DMS79 (cell line): ENCODE measurements around the gene CMIP.
"Not testable (repeated sequence)": the region's sequence is repeated elsewhere in the genome, so short reads cannot be mapped to it uniquely, and the experiment has no call there.

ENCODE experiments used
- DNase-seq: peaks from one replicate; lab custom pipeline; 2025; lab: John Stamatoyannopoulos, UW

The CMIP gene

GRCh38 chr16:81444448-81445121 lies at the start of gene CMIP:
TSS of gene CMIP (plus strand) at chr16:81444808.
- DNase-seq: no peak

- no peak for DNase-seq
Measured at GRCh38 chr16:81394966-81395655, 49.5 kb upstream of the CMIP start.

GRCh38 chr16:81397058-81397878 lies 47.3 kb upstream of the CMIP start:
- DNase-seq: no peak

GRCh38 chr16:81397879-81398520 lies 46.6 kb upstream of the CMIP start:
- no peak for DNase-seq

- no peak for DNase-seq
Measured at GRCh38 chr16:81399909-81400308, 44.7 kb upstream of the CMIP start.

DNA sequence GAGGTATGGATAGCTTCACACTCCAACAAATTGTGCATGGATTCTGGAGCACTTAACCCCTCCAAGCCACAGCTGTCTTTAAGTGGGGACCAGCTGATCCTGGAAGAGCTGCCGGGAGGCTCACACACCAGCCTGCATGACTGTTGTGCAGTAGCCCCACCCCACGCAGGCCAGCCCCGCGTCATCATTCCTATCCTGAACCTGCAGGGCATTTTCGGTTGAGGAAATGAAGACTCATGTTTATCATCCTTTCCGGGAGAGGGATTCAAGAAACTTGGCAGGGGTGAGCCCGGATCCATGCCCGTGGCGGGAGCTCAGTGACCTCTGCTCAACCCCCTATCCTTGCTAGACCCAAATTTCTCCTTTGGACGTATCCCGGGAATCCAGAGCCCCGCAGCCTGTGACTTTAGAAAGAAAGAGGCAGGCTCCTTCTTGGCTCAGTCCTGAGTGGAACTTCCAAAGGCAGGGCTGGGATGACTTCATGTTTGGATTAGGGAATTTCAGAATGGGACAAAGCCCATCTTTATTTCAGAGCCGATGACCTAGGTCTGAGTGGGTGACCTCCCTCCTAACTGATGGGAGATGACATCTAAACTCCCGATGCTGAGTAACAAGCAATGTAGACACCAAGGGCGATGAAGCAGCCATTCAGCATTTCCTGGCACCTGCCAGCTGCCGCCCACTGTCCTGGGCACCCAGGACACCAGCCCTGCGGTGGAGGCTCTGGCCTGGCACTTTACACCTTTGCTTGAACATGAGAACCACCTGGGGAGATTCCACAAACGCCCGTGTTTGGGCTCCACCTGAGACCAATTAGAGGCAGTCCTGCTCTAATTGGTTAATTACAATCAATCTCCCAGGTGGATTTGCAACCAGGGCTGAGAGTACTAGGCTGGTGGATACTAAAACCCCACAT lies 43.3 kb upstream of the CMIP start:
- DNase-seq: no peak

DNA sequence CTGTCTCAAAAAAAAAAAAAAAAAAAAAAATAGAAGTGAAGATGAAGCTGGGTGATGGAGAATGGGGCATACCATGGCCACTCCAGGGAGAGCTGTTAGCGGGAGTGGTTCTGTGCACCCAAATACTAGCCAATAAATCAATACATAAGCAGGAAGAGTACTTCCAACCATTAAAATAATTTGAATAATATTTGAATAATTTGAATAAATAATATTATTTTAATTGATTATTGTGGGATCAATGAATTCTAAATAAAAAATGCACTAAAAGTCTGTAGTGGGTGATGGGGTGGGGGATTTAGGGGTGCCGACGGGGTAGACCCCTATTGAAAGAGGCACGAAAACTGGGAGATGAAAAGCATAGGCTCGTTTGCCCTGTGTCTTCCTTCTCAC lies 41.4 kb upstream of the CMIP start:
- DNase-seq: no peak

DNA sequence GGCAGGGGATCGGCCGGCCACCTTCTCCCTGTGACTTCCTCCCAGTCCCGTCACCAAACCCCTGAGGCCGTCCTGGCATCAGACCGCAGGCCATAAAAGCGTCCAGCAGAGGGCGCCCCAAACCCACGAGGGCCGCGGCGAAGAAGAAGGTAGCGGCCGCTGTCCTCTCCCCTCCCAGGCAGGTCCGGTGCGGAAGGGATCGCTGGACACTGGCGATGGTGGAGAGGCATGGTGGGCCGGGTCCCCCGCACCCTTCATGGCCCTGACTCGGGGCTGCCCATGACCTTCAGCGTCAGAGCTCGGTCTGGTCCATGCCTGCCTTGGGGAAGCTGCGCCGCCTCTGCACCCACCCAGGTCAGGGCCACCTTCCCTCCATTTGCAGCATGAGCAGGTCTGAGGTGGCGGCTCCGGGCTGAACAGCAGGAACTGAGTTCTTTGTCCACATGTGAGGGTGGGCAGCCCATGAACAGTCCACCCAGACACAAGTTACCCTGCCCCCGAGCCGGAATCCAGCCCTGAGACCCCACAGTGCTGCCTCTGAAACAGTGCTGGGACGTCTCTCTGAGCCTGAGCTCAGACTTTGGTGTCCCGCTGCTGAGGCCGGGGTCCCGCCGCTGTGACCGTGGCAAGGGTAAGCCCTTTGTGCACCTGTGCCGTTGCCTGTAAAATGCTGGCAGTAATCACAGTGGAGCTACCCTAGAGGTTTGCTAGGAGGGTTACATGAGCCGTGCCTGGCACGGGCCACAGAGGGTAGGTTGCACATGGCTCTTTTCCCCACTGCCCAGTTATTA lies 40.8 kb upstream of the CMIP start:
- peak; percentile 2 for DNase-seq

DNA sequence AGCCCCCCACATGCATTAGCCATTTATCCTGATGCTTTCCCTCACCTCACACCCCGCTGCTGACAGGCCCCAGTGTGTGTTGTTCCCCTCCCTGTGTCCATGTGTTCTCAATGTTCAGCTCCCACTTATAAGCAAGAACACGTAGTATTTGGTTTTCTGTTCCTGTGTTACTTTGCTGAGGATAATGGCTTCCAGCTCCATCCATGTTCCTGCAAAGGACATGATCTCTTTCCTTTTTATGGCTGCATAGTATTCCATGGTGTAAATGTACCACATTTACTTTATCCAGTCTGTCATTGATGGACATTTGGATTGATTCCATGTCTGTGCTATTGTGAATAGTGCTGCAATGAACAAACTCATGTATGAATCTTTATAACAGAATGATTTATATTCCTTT lies 39.6 kb upstream of the CMIP start:
- DNase-seq: not testable (repeated sequence)

GRCh38 chr16:81405702-81406113 lies 38.9 kb upstream of the CMIP start:
- DNase-seq: no peak

DNA sequence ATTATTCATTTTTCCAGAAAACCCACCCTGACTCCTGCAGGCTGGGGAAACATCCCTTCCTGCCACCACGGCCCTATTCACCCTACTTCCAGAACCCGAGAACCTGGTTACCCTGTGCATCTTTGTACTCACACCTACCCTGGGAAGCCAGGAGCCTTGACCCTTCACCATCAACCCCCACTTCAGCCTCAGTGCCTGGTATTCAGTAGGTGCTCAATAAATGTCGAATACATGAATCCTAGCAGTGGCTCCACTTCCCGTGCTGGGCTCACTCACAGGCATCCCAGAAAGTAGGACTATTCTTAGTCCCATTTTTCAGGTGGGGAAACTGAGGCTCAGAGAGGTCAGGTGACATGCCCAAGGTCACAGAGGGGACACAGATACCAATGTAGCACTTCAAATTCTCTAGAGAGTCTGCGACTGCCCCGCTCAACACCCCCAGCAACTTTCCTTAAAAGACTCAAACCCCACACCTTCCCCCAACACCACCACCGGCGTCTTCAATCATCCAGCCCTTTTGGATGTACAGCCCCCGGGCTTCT lies 36.1 kb upstream of the CMIP start:
- no peak for DNase-seq

DNA sequence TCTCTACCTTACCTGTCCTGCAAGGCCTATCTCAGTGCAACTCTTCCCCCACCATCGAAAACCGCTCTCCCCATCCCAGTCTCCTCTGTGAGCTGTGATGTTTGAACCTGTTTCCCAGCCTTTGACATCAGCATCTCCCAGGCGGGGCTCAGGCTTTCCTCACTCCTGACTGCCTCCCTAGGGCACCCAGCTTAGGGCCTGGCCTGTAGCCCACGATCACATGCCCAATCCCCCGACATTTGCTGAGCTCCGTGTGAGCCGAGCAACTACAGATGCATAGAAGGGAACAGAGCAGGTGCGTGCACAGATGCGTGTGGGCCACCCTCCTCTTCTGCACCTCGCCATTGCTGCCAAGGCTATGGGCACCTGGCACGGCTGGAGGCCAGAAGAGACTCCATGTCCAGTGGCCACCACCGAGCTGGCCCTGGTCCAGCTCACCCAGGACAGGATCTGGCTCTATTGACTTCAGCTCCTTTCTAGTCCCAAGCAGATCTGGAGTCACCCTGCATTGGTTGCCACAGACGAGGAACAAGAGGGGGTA lies 35.5 kb upstream of the CMIP start:
- no peak for DNase-seq

- DNase-seq: no peak
Measured at GRCh38 chr16:81410643-81411293, 33.8 kb upstream of the CMIP start.

- no peak for DNase-seq
Measured at GRCh38 chr16:81413245-81413990, 31.2 kb upstream of the CMIP start.

- no peak for DNase-seq
Measured at GRCh38 chr16:81415751-81416150, 28.9 kb upstream of the CMIP start.

DNA sequence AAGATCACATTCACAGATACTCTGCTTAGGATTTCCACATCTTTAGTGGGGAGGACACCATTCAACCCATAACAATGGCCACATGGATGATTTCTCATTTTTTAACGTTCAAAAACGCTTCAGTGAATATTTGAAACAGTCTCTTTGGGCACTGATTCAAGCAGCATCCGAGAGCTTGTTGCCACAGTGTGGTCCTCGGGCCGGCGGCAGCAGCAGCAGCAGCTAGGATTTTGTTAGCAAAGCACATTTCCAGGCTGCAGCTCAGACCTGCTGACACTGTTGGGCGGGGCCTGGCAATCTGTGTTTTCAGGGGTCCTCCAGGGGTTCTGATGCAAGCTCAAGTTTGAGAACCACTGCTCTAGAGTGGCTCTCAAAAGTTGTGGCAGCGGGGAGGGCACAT lies 27.9 kb upstream of the CMIP start:
- DNase-seq: no peak

- DNase-seq: no peak
Measured at GRCh38 chr16:81417210-81417609, 27.4 kb upstream of the CMIP start.

DNA sequence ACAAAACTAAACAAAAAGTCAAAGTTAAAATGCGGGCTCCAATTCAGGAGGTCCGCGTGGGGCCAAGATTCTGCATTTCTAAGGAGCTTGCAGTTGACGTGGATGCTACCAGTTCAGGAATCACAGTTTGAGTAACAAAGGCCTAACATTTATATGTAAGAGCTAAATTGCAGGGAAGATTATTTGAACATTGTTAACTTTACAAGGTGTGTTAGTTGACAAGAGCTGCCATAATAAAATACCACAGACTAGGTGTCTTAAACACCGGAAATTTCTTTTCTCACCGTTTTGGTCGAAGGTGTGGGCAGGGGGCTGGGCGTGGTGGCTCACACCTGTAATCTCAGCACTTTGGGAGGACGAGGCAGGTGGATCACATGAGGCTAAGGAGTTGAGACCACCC lies 24.8 kb upstream of the CMIP start:
- DNase-seq: no peak

DNA sequence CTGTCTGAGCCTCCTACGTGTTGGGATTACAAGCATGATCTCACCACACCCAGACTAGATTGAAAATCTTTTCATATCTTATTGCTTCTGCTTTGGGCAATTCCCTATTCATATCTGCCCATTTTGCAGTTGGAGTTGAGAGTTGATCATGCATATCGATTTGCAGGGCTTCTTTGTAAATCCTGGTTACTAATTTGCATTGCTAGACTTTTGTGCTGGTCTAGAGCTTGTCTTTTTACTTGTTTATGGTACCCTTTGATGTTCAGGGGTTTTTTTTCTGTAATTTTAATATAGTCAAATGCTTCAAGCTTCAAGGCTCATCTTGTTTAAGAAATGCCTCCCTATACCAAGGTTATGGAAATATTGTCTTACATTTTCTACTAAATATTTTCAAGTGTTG lies 23.5 kb upstream of the CMIP start:
- DNase-seq: no peak
